Thyroid gland (tissue), 4 donors: ENCODE data around the gene ZMIZ1. TPM values are rescaled to one million over a fixed set of nuclear protein-coding genes. Genes with fewer than 3 reads are reported as not detected.

Experiments used
- DNase-seq, 2 donors: peaks; one replicate each; pipeline ENCODE4 v3.0.0-alpha.2; 2019
- H3K27ac ChIP-seq, 3 donors: fragments of 200-600 bp; sonication (generic); 1 replicate in 2 of 3; 2 replicates in 1 of 3; pipeline ENCODE4 v1.5.1; 2016 to 2019; ENCODE audit warnings: mild to moderate bottlenecking in 1 of 3, moderate library complexity in 1 of 3
- H3K27me3 ChIP-seq: fragments of 200-600 bp; sonication (generic); one replicate; pipeline ENCODE4 v1.5.1; 2019
- H3K36me3 ChIP-seq, 2 donors: fragments of 200-600 bp; sonication (generic); one replicate each; pipeline ENCODE4 v1.5.1; 2016 to 2019
- H3K4me1 ChIP-seq, 2 donors: fragments of 200-600 bp; sonication (generic); one replicate each; pipeline ENCODE4 v1.5.1; 2017 to 2019
- H3K4me3 ChIP-seq, 3 donors: fragments of 200-600 bp; sonication (generic); replicated peaks in 1 of 3; 1 replicate in 2 of 3; 2 replicates in 1 of 3; pipeline ENCODE4 v1.5.1; 2016; ENCODE audit warnings: mild to moderate bottlenecking in 1 of 3
- H3K9me3 ChIP-seq: fragments of 200-600 bp; sonication (generic); one replicate; pipeline ENCODE4 v1.5.1; 2017
- POLR2A ChIP-seq, 2 donors: fragments of 450-650 bp; IDR thresholded peaks; one replicate each; pipeline ENCODE4 v1.6.1; 2017; ENCODE audit warnings: antibody characterized with exemption in 2 of 2, mild to moderate bottlenecking in 2 of 2, moderate library complexity in 1 of 2
- WGBS, 2 donors: methylation state at CpG; one replicate each; pipeline ENCODE4 v1.1.5; 2017; 5-methylcytosine and 5-hydroxymethylcytosine counted together
- intact Hi-C: fragments of 100-400 bp; cut with DNase I; formaldehyde crosslinking; loops from one replicate; pipeline ENCODE4 v1.15.1; 2023
- total RNA-seq, 4 donors: library from RNA; depleted of rRNA; stranded (reverse); fragments of >200 nt; gene quantifications; one replicate each; pipeline ENCODE4 v1.2.3, GENCODE V29; 2016
- TF ChIP-seq, protein P1 (sequence below), 6 experiments: fragments of 200-600 bp in 3 of 6; fragments of 450-650 bp in 3 of 6; sonication (generic) in 3 of 6; IDR thresholded peaks; one replicate each; pipeline ENCODE4 v1.5.1; 2016 to 2019; ENCODE audit warnings: antibody characterized with exemption in 6 of 6, mild to moderate bottlenecking in 2 of 6, inconsistent platforms in 1 of 6, moderate library complexity in 1 of 6

The ZMIZ1 gene
- total RNA-seq, 4 donors from 2014 or later = 59.9 to 128 (median 94.4) TPM

DNA sequence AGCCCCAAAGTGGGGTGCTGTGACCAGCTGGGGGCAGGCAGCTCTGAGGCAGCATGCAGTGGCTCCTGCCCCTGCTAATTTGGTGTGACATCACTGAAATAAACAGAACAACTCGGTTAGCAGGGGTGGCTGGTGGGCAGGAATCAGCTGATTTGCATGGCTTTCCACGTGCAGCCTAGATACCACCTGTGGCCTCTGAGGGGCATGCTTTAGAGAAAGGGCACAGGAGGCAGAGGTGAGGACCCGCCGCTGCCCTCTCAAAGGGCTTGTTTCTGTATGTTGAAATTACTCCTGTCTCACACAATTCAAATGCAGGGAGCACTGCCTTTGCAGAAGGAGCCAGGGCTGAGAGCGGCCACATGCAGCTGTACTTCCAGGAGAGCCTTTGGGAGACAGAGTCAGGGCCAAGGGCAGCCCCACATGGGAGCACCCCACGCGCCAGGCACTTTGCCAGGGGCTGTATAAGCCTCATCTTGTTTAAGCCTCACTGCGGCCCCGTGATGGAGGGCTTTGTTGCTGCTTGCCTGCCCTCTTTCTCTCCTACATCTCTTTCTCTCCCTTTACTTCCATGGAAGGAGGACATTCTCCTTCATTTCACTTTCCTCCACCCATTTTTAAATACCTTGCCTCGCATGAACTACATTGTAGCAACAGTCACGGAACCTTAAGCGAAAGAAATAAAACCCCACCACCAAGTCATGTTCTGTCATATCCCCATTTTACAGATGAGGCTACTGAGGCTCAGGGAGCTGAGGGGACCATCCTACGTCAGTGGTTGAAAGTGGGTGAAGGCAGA, 137.7 kb downstream of the ZMIZ1 start:
- H3K36me3 ChIP-seq = peaks cover 55 to 60% of the 10 kb centered on the region in 2 donors
- H3K27ac ChIP-seq = no peak overlapping the region
- DNase-seq = no peak
- peaks cover 12 to 13% of the 10 kb centered on the region in 2 donors for H3K4me1 ChIP-seq
- no peaks in the 10 kb centered on the region for H3K9me3 ChIP-seq
- TF ChIP-seq, protein P1, sequence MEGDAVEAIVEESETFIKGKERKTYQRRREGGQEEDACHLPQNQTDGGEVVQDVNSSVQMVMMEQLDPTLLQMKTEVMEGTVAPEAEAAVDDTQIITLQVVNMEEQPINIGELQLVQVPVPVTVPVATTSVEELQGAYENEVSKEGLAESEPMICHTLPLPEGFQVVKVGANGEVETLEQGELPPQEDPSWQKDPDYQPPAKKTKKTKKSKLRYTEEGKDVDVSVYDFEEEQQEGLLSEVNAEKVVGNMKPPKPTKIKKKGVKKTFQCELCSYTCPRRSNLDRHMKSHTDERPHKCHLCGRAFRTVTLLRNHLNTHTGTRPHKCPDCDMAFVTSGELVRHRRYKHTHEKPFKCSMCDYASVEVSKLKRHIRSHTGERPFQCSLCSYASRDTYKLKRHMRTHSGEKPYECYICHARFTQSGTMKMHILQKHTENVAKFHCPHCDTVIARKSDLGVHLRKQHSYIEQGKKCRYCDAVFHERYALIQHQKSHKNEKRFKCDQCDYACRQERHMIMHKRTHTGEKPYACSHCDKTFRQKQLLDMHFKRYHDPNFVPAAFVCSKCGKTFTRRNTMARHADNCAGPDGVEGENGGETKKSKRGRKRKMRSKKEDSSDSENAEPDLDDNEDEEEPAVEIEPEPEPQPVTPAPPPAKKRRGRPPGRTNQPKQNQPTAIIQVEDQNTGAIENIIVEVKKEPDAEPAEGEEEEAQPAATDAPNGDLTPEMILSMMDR (IDR thresholded peaks at IDR 0.05) = no peak
- TF ChIP-seq POLR2A (IDR thresholded peaks at IDR 0.05) = no peak
- intact Hi-C loops = no loop called here
- no peaks in the 10 kb centered on the region for H3K27me3 ChIP-seq
- no peak overlapping the region for H3K4me3 ChIP-seq
- WGBS, 2 donors = 89 to 90% methylated on average over 13 of the region's 13 CpGs

DNA sequence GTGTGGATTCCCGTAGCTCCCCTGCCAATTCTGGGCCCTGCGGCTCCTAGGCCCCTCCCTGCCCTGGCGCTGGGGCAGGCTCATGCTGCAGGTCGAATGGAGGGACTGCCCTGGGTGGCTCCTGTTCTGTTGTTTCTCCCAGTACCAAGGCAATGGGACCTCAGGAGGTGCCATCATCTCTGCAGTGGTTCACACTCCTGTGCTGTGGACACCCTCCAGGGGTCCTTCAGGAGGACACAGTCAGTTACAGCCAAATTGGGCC, 138.3 kb downstream of the ZMIZ1 start:
- intact Hi-C loops = no loop called here
- 89 to 94% methylated on average over 4 of the region's 4 CpGs for WGBS, 2 donors
- TF ChIP-seq, protein P1 (IDR thresholded peaks at IDR 0.05) = no peak
- no peak for TF ChIP-seq POLR2A (IDR thresholded peaks at IDR 0.05)
- Histone ChIP-seq H3K36me3 (peaks cover 54 to 57% of the 10 kb centered on the region in 2 donors), H3K9me3 (no peaks in the 10 kb centered on the region), H3K27me3 (no peaks in the 10 kb centered on the region), H3K4me1 (peaks cover 12 to 13% of the 10 kb centered on the region in 2 donors), H3K4me3 (no peak overlapping the region), H3K27ac (no peak overlapping the region)
- DNase-seq = no peak

DNA sequence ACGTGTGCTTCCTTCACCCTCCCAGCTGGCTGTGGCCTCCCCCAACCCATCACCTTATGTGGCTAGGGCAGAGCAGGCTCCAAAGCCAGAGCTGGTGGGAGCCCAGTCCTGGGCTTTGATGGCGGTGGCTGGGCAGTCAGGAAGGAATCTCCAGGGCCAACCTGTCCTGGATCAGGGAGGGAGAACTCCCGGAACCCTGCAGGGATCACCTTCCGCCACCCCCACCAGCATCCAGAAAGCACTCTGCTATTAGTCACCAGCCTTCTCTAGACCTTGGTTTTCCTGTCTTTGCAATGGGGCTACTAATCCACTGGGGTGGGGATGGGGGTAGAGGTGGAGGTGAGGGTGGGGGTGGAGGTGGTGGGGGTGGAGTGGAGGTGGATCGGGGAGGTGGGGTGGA, 139.0 kb downstream of the ZMIZ1 start:
- H3K9me3 ChIP-seq = no peaks in the 10 kb centered on the region
- intact Hi-C loops = no loop called here
- WGBS, 2 donors = 83 to 89% methylated on average over 2 to 4 of the region's 5 CpGs
- DNase-seq = no peak
- no peak overlapping the region for H3K27ac ChIP-seq
- H3K36me3 ChIP-seq = peaks cover 48 to 56% of the 10 kb centered on the region in 2 donors
- no peaks in the 10 kb centered on the region for H3K27me3 ChIP-seq
- H3K4me1 ChIP-seq = peaks cover 5 to 6% of the 10 kb centered on the region in 2 donors
- no peak overlapping the region for H3K4me3 ChIP-seq
- TF ChIP-seq POLR2A (IDR thresholded peaks at IDR 0.05) = no peak
- TF ChIP-seq, protein P1 (IDR thresholded peaks at IDR 0.05) = no peak

DNA sequence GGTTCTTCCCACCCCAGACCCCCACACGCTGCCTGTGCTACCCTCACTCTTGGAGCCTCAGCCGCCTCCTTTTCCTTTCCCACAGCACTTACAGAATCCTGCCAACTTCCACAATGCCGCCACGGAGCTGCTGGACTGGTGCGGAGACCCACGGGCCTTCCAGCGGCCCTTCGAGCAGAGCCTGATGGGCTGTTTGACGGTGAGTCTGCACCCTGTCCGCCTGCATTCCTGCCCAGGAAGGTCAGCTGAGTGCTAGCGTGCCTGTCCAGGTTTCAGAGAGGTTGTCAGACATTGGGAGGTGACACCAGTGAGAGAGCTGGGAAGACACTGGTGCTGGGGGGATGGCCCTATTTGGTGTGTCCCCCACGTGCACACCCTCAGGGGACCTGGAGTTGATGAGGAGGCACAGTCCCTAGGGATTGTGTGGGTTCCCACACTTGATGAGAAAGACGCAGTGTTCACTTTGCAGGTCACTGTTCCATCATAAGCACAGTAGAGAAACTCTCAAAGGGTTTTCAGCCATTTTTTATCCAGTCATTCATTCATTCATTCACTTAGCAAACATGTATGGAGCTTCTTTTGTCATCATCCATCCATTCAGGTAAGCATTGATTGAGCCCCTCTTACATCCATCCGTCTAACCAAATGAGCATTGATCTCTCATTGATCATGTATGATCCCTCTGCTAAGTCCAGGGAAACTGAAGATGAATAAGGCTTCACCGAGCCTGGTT, 139.7 kb downstream of the ZMIZ1 start:
- 89 to 92% methylated on average over 9 to 15 of the region's 15 CpGs for WGBS, 2 donors

More for the DNA sequence above, 139.7 kb downstream of the ZMIZ1 start:
- no peaks in the 10 kb centered on the region for H3K27me3 ChIP-seq
- peaks cover 46 to 58% of the 10 kb centered on the region in 2 donors for H3K36me3 ChIP-seq
- H3K27ac ChIP-seq = no peak overlapping the region
- intact Hi-C loops = no loop called here
- no peak overlapping the region for H3K4me3 ChIP-seq
- TF ChIP-seq, protein P1 (IDR thresholded peaks at IDR 0.05) = no peak
- TF ChIP-seq POLR2A (IDR thresholded peaks at IDR 0.05) = no peak
- no peaks in the 10 kb centered on the region for H3K9me3 ChIP-seq
- DNase-seq = no peak
- no peaks in the 10 kb centered on the region for H3K4me1 ChIP-seq
